PC-3 (cell line): Measurements from ENCODE around the gene TCEANC2. TPM values are rescaled to one million over a fixed set of nuclear protein-coding genes. Genes with fewer than 3 reads are reported as not detected.

Experiments used
- ATAC-seq: fragments of 200-7000 bp; cut with Tn5 transposase; 2 replicates; pipeline ENCODE4 v1.9.1; 2020; ENCODE audit warnings: mild to moderate bottlenecking, moderate library complexity
- BruUV-seq: library from RNA; stranded (reverse); fragments of 400-500 nt; replicated peaks from 2 replicates; lab custom pipeline; 2021; lab: Mats Ljungman, UMichigan
- CTCF ChIA-PET: fragments of 300-600 bp; sonication (Branson Sonifier 250); formaldehyde crosslinking; loops from one replicate; lab custom pipeline; 2022; ENCODE audit warnings: antibody characterized with exemption; lab: Charles Lee
- POLR2A ChIA-PET: fragments of 300-600 bp; sonication (Branson Sonifier 250); formaldehyde crosslinking; loops from one replicate; lab custom pipeline; 2022; ENCODE audit warnings: antibody characterized with exemption; ENCODE audit not compliant: unreplicated experiment; lab: Charles Lee
- DNase-seq: peaks from one replicate; pipeline ENCODE4 v3.0.0-alpha.2; 2015
- H2AFZ ChIP-seq: fragments of 300-600 bp; sonication (generic); 2 replicates; pipeline ENCODE4 v1.6.0; 2016; ENCODE audit warnings: antibody characterized with exemption, low read length
- H3F3A ChIP-seq: fragments of 300-600 bp; sonication (generic); one replicate; pipeline ENCODE4 v1.6.0; 2017; ENCODE audit warnings: antibody characterized with exemption, low read length, control low read depth, mild to moderate bottlenecking; ENCODE audit not compliant: unreplicated experiment
- H3K27ac ChIP-seq: fragments of 300-600 bp; sonication (generic); 2 replicates; pipeline ENCODE4 v1.5.1; 2016; ENCODE audit warnings: mild to moderate bottlenecking, low read length
- H3K27me3 ChIP-seq: fragments of 300-600 bp; sonication (generic); 2 replicates; pipeline ENCODE4 v1.6.1; 2016; ENCODE audit warnings: low read length, mixed read lengths
- H3K36me3 ChIP-seq: fragments of 300-600 bp; sonication (generic); 2 replicates; pipeline ENCODE4 v1.6.1; 2016; ENCODE audit warnings: low read depth, mixed run types, low read length, mixed read lengths
- H3K4me1 ChIP-seq: fragments of 300-600 bp; sonication (generic); 2 replicates; pipeline ENCODE4 v1.5.1; 2016; ENCODE audit warnings: low read length; ENCODE audit not compliant: insufficient read depth
- H3K4me2 ChIP-seq: fragments of 300-600 bp; sonication (generic); 2 replicates; pipeline ENCODE4 v1.6.0; 2016; ENCODE audit warnings: low read length
- H3K4me3 ChIP-seq: fragments of 300-600 bp; sonication (generic); 2 replicates; pipeline ENCODE4 v1.5.1; 2016; ENCODE audit warnings: mild to moderate bottlenecking, low read length, mixed read lengths
- H3K79me2 ChIP-seq: fragments of 300-600 bp; sonication (generic); 2 replicates; pipeline ENCODE4 v1.6.1; 2017; ENCODE audit warnings: low read length, mixed read lengths
- H3K9ac ChIP-seq: fragments of 300-600 bp; sonication (generic); 2 replicates; pipeline ENCODE4 v1.6.0; 2016; ENCODE audit warnings: mild to moderate bottlenecking, low read length
- H3K9me2 ChIP-seq: fragments of 300-600 bp; sonication (generic); replicated peaks from 2 replicates; pipeline ENCODE4 v1.6.1; 2016; ENCODE audit warnings: mixed run types, low read length, mixed read lengths
- H3K9me3 ChIP-seq: fragments of 300-600 bp; sonication (generic); 2 replicates; pipeline ENCODE4 v1.6.1; 2016; ENCODE audit warnings: low read length, mixed read lengths
- H4K20me1 ChIP-seq: fragments of 300-600 bp; sonication (generic); 2 replicates; pipeline ENCODE4 v1.6.1; 2016; ENCODE audit warnings: low read length, mixed read lengths
- CTCF ChIP-seq: fragments of 300-600 bp; sonication (generic); conservative IDR thresholded peaks from 2 replicates; pipeline ENCODE4 v1.5.1; 2017; ENCODE audit warnings: antibody characterized with exemption, low read depth, mild to moderate bottlenecking, low read length
- EZH2 ChIP-seq: fragments of 300-600 bp; sonication (generic); IDR thresholded peaks from one replicate; pipeline ENCODE4 v1.6.1; 2017; ENCODE audit warnings: antibody characterized with exemption, mild to moderate bottlenecking, low read length; ENCODE audit not compliant: unreplicated experiment
- EZH2phosphoT487 ChIP-seq: fragments of 300-600 bp; sonication (generic); IDR thresholded peaks from 2 replicates; pipeline ENCODE4 v1.6.1; 2018; ENCODE audit warnings: mild to moderate bottlenecking, antibody characterized with exemption, low read length, borderline replicate concordance
- intact Hi-C: fragments of 100-400 bp; cut with micrococcal nuclease; formaldehyde crosslinking; loops from 2 replicates; pipeline ENCODE4 v1.9.0; 2023
- total RNA-seq: library from RNA; depleted of rRNA; stranded (reverse); fragments of >200 nt; gene quantifications from 2 replicates; pipeline ENCODE4 v1.2.3, GENCODE V29; 2014

TCEANC2 gene
- total RNA-seq, 1 experiment from 2014 or later: 4.2 TPM

- H3K79me2 ChIP-seq: peaks cover 52% of the 10 kb centered on the region
- POLR2A ChIA-PET: interaction anchor here (0.7 kb wide), 1 partner anchor 32 kb away, joined by 3 read pairs; no protein-coding TSS in a partner anchor
- BruUV-seq: TSS peak; percentile 16
- CTCF ChIA-PET: interaction anchor here (0.5 kb wide), 1 partner anchor 436 kb away, joined by 7 read pairs; no protein-coding TSS in a partner anchor
- H2AFZ ChIP-seq: peak overlapping the region; percentile 73
- peak overlapping the region; percentile 70 for H3K9ac ChIP-seq
- H4K20me1 ChIP-seq: no peaks in the 10 kb centered on the region
- peak overlapping the region; percentile 93 for H3K4me3 ChIP-seq
- peaks cover 26% of the 10 kb centered on the region for H3K4me1 ChIP-seq
- intact Hi-C loops: loop anchor here (2.0 to 10.0 kb wide), 4 partner anchors 36 to 188 kb away; partner anchors contain the start of genes IFT25 and LRRC42
- peak overlapping the region; percentile 90 for H3K4me2 ChIP-seq
- H3K9me2 ChIP-seq: no peaks in the 10 kb centered on the region
- H3F3A ChIP-seq: no peaks in the 10 kb centered on the region
- H3K27ac ChIP-seq: peak overlapping the region; percentile 38; the same call in 1 of the 2 replicates
- H3K27me3 ChIP-seq: no peaks in the 10 kb centered on the region
- no peak for TF ChIP-seq EZH2
- TF ChIP-seq EZH2phosphoT487: no peak
- TF ChIP-seq CTCF: no peak
- no peaks in the 10 kb centered on the region for H3K9me3 ChIP-seq
- DNase-seq (peak; percentile 50), ATAC-seq (peak; percentile 25)
- no peaks in the 10 kb centered on the region for H3K36me3 ChIP-seq
These were observed 926 bp upstream of the TCEANC2 start for GRCh38 chr1:54052431-54052933.

- POLR2A ChIA-PET: no interaction called here
- H3K79me2 ChIP-seq: peaks cover 38% of the 10 kb centered on the region
These were observed 483 bp downstream of the TCEANC2 start for GRCh38 chr1:54053745-54054437.

More at GRCh38 chr1:54053745-54054437, 483 bp downstream of the TCEANC2 start:
- H3K4me1 ChIP-seq: peaks cover 18% of the 10 kb centered on the region
- no peaks in the 10 kb centered on the region for H3K27me3 ChIP-seq
- H3K36me3 ChIP-seq: no peaks in the 10 kb centered on the region
- DNase-seq: peak; percentile 18
- TF ChIP-seq EZH2phosphoT487 (no peak), CTCF (no peak)
- TSS peak; percentile 68 for BruUV-seq
- CTCF ChIA-PET: no interaction called here
- no peaks in the 10 kb centered on the region for H3F3A ChIP-seq
- no peaks in the 10 kb centered on the region for H4K20me1 ChIP-seq
- H3K9me3 ChIP-seq: no peaks in the 10 kb centered on the region
- H3K4me2 ChIP-seq: peak overlapping the region; percentile 91
- H2AFZ ChIP-seq: peak overlapping the region; percentile 94
- peak overlapping the region; percentile 79 for H3K9ac ChIP-seq
- ATAC-seq: 0 out of 2 replicates have a peak, but pooled peaks have one; percentile 2
- H3K27ac ChIP-seq: no peak overlapping the region
- intact Hi-C loops: loop anchor here (2.0 to 10.0 kb wide), 4 partner anchors 37 to 189 kb away; partner anchors contain the start of genes IFT25 and LRRC42
- peak overlapping the region; percentile 93 for H3K4me3 ChIP-seq
- no peaks in the 10 kb centered on the region for H3K9me2 ChIP-seq
